ENCODE data around the gene SHISA9. TPM values are rescaled to one million over a fixed set of nuclear protein-coding genes. Genes with fewer than 3 reads are reported as not detected.

Gene SHISA9
- total RNA-seq, 2 donors from 2014 or later: 20.5 to 24.0 TPM

DNA sequence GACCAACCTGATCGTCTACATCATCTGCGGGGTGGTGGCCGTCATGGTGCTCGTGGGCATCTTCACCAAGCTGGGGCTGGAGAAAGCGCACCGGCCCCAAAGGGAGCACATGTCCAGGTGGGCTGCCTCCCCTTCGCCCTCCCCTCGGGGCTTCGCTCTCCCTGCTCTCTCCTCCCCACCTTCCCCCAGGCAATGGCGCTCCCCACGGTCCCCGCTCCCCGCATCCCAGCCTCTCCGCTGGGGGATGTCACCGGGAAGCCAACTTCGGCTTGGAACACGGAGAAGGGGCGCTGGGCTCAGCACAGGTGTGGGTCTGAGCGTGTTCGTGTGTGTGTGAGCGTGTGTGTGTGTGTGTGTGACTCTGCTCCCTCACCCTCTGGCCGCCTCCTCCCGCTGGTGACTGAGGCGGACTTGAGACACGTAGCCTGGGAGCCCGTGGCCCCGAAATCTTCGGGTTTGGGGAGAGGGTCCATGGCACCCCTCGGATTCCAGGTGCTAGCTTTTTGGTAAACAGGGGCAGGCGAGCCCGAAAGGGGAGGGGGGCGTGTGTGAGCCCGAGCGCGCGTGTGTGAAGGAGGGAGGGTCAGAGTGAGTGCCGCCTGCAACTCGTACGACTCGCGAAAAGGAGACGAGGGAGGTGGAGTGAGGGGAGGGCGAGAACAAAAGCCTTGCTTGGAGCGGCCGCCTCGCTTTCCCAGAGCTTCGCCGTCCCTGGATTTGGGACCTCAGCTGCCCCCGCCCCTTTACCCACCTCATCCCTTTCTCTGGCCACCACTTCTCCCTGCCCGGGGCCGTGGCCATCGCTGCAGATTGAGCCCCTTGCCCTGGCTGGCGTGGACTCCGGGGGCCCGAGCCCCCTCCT is 1.3 kb downstream of the SHISA9 start:
- H3K36me3 ChIP-seq: no peaks in the 10 kb centered on the region
- H3K27ac ChIP-seq: peak overlapping the region in 1 of 2 donors; percentile 41
- 1% methylated on average over 53 of the region's 55 CpGs for WGBS
- DNase-seq (ENCODE audit: low spot score): no peak
- intact Hi-C loops (cut with DNase I): no loop called here
- H3K4me1 ChIP-seq (replicated peaks): no peaks in the 10 kb centered on the region
- TF ChIP-seq CTCF (IDR thresholded peaks at IDR 0.05): no peak
- no peak for TF ChIP-seq POLR2A (IDR thresholded peaks at IDR 0.05)
- TF ChIP-seq POLR2AphosphoS5 (IDR thresholded peaks at IDR 0.05): no peak
- H3K4me3 ChIP-seq: peak overlapping the region; percentile 31 to 55
- no peaks in the 10 kb centered on the region for H3K9me3 ChIP-seq
- H3K27me3 ChIP-seq (replicated peaks; ENCODE audit: insufficient read depth): no peaks in the 10 kb centered on the region

DNA sequence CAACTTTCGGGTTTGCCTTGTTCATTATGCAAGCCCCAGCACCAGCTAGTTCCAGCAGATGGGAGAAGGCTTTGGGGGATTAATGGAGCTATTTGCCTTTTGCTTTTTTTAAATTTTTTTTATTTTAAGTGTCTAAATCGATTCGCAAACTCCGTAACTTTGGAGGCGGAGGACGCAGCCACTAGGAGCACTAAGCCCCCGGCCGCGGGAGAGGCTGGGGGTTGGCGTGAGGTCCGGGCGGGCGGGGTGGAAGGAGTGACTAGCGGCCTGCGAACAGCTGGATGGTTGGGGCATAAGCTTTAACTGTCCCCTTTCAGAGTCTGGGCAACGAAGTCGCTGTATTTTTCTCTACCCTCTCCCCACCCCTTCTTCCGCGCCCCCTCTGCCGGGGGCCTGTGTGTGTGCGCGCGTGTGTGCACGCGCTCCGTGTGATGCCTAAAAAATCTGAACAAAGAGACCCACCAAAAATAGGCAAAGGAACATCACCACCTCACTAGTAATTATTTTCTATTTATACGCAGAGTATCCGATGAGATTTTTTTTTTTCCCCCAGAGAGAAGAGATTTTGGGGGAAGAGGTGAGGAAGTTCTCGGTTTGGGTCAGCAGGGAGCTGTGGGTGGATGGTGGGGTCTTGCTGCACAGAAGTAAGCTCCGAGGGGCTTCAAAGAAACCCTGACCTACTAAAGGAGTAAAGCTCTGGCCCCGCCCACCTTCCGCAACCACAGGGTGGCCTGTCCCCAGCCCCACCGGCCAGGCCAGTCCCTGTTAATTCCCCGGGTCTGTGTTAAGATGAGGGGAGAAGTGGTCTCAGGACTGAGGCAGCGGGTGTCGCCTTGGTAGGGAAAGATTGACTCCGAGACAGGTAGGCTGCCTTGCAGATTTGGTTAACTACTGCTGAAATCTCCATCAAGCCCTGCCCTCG is 2.3 kb downstream of the SHISA9 start:
- Histone ChIP-seq H3K27me3 (replicated peaks; ENCODE audit: insufficient read depth) (no peaks in the 10 kb centered on the region), H3K36me3 (no peaks in the 10 kb centered on the region), H3K4me3 (peak overlapping the region; percentile 31 to 55), H3K27ac (peak overlapping the region in 1 of 2 donors; percentile 36), H3K4me1 (replicated peaks) (no peaks in the 10 kb centered on the region), H3K9me3 (no peaks in the 10 kb centered on the region)
- intact Hi-C loops (cut with DNase I): no loop called here
- WGBS: 6% methylated on average over 38 of the region's 38 CpGs
- TF ChIP-seq POLR2AphosphoS5 (IDR thresholded peaks at IDR 0.05) (no peak), POLR2A (IDR thresholded peaks at IDR 0.05) (no peak), CTCF (IDR thresholded peaks at IDR 0.05) (no peak)
- no peak for DNase-seq (ENCODE audit: low spot score)

GRCh38 chr16:12904329-12904671 is 2.9 kb downstream of the SHISA9 start:
- 17% methylated on average over 7 of the region's 7 CpGs for WGBS
- Histone ChIP-seq H3K27ac (no peak overlapping the region), H3K4me3 (peak overlapping the region in 1 of 2 donors; percentile 55), H3K4me1 (replicated peaks) (no peaks in the 10 kb centered on the region), H3K9me3 (no peaks in the 10 kb centered on the region), H3K36me3 (no peaks in the 10 kb centered on the region), H3K27me3 (replicated peaks; ENCODE audit: insufficient read depth) (no peaks in the 10 kb centered on the region)
- no peak for DNase-seq (ENCODE audit: low spot score)
- intact Hi-C loops (cut with DNase I): no loop called here
- TF ChIP-seq POLR2A (IDR thresholded peaks at IDR 0.05) (no peak), CTCF (IDR thresholded peaks at IDR 0.05) (no peak), POLR2AphosphoS5 (IDR thresholded peaks at IDR 0.05) (no peak)

- intact Hi-C loops (cut with DNase I): no loop called here
- WGBS: 50% methylated on average over 5 of the region's 5 CpGs
- Histone ChIP-seq H3K4me1 (replicated peaks) (no peaks in the 10 kb centered on the region), H3K27ac (no peak overlapping the region), H3K4me3 (no peak overlapping the region), H3K9me3 (no peaks in the 10 kb centered on the region), H3K27me3 (replicated peaks; ENCODE audit: insufficient read depth) (no peaks in the 10 kb centered on the region), H3K36me3 (no peaks in the 10 kb centered on the region)
- DNase-seq (ENCODE audit: low spot score): no peak
- TF ChIP-seq CTCF (IDR thresholded peaks at IDR 0.05): no peak
- TF ChIP-seq POLR2AphosphoS5 (IDR thresholded peaks at IDR 0.05): no peak
- TF ChIP-seq POLR2A (IDR thresholded peaks at IDR 0.05): no peak
These were observed 4.9 kb downstream of the SHISA9 start for GRCh38 chr16:12906271-12906670.

Data from prostate gland (tissue), 2 donors.